Measurements from ENCODE around the gene TECR. TPM values are rescaled to one million over a fixed set of nuclear protein-coding genes. Genes with fewer than 3 reads are reported as not detected.

TECR gene
- total RNA-seq, 1 experiment from 2014 or later = 164 TPM

DNA sequence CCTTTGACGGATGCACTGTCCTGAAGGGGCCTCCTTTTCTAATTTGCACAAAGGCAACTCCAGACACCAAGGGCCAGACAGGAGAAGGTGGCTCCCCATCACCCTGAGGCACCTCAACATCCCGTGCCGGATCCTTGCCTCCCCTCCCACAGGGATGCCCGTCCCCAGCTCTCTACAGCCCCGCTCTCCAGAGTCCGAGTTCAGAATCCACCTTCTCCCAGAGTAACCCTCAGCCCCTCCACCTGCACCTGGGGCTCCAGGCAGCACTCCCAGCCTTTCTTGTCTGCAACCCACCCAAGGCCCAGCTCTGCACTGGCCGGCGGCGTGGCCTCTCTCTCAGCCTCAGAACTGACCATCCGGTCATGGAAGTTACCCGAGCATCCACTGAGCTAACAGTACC is 37.7 kb downstream of the TECR start:
- no peak overlapping the region for H3K27ac ChIP-seq (ENCODE audit: insufficient read length, low read depth, low read length)
- H4K91ac ChIP-seq (ENCODE audit: insufficient read length, low read depth, low read length) = no peak overlapping the region
- H3K9ac ChIP-seq (ENCODE audit: extremely low read depth, insufficient read length, low read length) = no peak overlapping the region
- H3K79me2 ChIP-seq (ENCODE audit: insufficient read depth, low read length) = peaks cover 9% of the 10 kb centered on the region; the same call in 1 of the 2 replicates
- H3K4me2 ChIP-seq (ENCODE audit: insufficient read depth, insufficient read length, low read length) = no peak overlapping the region
- H3K23me2 ChIP-seq (ENCODE audit: insufficient read length, low read depth, low read length, poor library complexity, severe bottlenecking) = peaks cover 8% of the 10 kb centered on the region
- no peak overlapping the region for H2AK5ac ChIP-seq (ENCODE audit: insufficient read length, low read length)
- H3K23ac ChIP-seq (ENCODE audit: insufficient read length, low read depth, low read length) = no peak overlapping the region
- no peak overlapping the region for H4K5ac ChIP-seq (ENCODE audit: insufficient read length, low read depth, low read length)
- H4K20me1 ChIP-seq (ENCODE audit: control insufficient read depth, insufficient read depth, insufficient read length) = no peaks in the 10 kb centered on the region
- TF ChIP-seq, protein P1, sequence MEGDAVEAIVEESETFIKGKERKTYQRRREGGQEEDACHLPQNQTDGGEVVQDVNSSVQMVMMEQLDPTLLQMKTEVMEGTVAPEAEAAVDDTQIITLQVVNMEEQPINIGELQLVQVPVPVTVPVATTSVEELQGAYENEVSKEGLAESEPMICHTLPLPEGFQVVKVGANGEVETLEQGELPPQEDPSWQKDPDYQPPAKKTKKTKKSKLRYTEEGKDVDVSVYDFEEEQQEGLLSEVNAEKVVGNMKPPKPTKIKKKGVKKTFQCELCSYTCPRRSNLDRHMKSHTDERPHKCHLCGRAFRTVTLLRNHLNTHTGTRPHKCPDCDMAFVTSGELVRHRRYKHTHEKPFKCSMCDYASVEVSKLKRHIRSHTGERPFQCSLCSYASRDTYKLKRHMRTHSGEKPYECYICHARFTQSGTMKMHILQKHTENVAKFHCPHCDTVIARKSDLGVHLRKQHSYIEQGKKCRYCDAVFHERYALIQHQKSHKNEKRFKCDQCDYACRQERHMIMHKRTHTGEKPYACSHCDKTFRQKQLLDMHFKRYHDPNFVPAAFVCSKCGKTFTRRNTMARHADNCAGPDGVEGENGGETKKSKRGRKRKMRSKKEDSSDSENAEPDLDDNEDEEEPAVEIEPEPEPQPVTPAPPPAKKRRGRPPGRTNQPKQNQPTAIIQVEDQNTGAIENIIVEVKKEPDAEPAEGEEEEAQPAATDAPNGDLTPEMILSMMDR (conservative IDR thresholded peaks at IDR 0.05) = no peak
- no peak overlapping the region for H4K8ac ChIP-seq (replicated peaks; ENCODE audit: insufficient read length, low read depth, low read length)
- H3K14ac ChIP-seq (ENCODE audit: insufficient read depth, low read length) = no peak overlapping the region
- H2AFZ ChIP-seq (ENCODE audit: low read length) = no peak overlapping the region
- no peaks in the 10 kb centered on the region for H3K27me3 ChIP-seq (ENCODE audit: insufficient read depth, low read length)
- Mint-ChIP-seq H3K36me3 (ENCODE audit: insufficient read depth in 1 of 3, low read depth in 3 of 3) (peaks cover 11 to 27% (median 13%) of the 10 kb centered on the region in 3 experiments; a peak in 6 of 7 replicates), H3K4me1 (peaks cover 22 to 37% of the 10 kb centered on the region in 2 experiments), H3K4me3 (no peak overlapping the region; a peak in 1 of 5 replicates), H3K9me3 (no peaks in the 10 kb centered on the region), H3K27me3 (ENCODE audit: low read depth) (0 out of 2 replicates have a peak, but pooled peaks cover 2% of the 10 kb centered on the region), H3K27ac (0 out of 7 replicates have a peak overlapping the region, but pooled peaks have one; percentile 31 to 67 (median 39))
- no peak overlapping the region for H3K4ac ChIP-seq (ENCODE audit: low read depth, low read length)
- H2BK120ac ChIP-seq (ENCODE audit: low read depth, low read length, poor library complexity, severe bottlenecking) = no peak overlapping the region
- H2BK12ac ChIP-seq (ENCODE audit: insufficient read length, low read depth, low read length) = no peak overlapping the region
- H2BK15ac ChIP-seq (ENCODE audit: low read depth, low read length) = no peak overlapping the region
- H2BK20ac ChIP-seq (ENCODE audit: low read depth, low read length, poor library complexity, severe bottlenecking) = no peak overlapping the region
- no CpG with 5 or more reads among the region's 11 CpGs for WGBS (ENCODE audit: extremely low coverage, insufficient read length, low lambda C conversion rate)
- no peak for DNase-seq
- H3K4me1 ChIP-seq (ENCODE audit: insufficient read depth, low read length) = no peaks in the 10 kb centered on the region; the same call in 1 of the 2 replicates
- no peak overlapping the region for H3K56ac ChIP-seq (ENCODE audit: insufficient read length, low read depth, low read length)
- H2BK5ac ChIP-seq (ENCODE audit: insufficient read length, low read length) = no peak overlapping the region
- H3K79me1 ChIP-seq (ENCODE audit: insufficient read depth, low read depth, low read length, poor library complexity, severe bottlenecking) = no peaks in the 10 kb centered on the region
- H3K18ac ChIP-seq (ENCODE audit: insufficient read length, low read depth, low read length) = no peak overlapping the region
- H3T11ph ChIP-seq (ENCODE audit: low read length) = no peak overlapping the region
- H3K9me3 ChIP-seq (ENCODE audit: control insufficient read depth, low read depth, low read length) = no peaks in the 10 kb centered on the region

Measured in H9 (cell line).